Endodermal cell (in vitro differentiated cells): ENCODE measurements around the gene NAPEPLD. TPM values are rescaled to one million over a fixed set of nuclear protein-coding genes. Genes with fewer than 3 reads are reported as not detected.
A peak's percentile ranks its signal among the peaks of the same experiment; 100 is the strongest.
"Not testable (repeated sequence)": the region's sequence is repeated elsewhere in the genome, so short reads cannot be mapped to it uniquely, and the experiment has no call there.

Experiments used
- DNase-seq: peaks from one replicate; pipeline ENCODE4 v3.0.0-alpha.2; 2017
- H3K27ac ChIP-seq: 2 replicates; pipeline ENCODE4 v1.5.1; 2013; ENCODE audit warnings: mild to moderate bottlenecking, low read depth, low read length, moderate library complexity
- H3K27me3 ChIP-seq: 2 replicates; pipeline ENCODE4 v1.6.1; 2013; ENCODE audit warnings: mild to moderate bottlenecking, low read length, moderate library complexity; ENCODE audit not compliant: insufficient read depth, control insufficient read depth, poor library complexity, severe bottlenecking
- H3K36me3 ChIP-seq: 2 replicates; pipeline ENCODE4 v1.7.0; 2013; ENCODE audit warnings: mild to moderate bottlenecking, low read length, moderate library complexity; ENCODE audit not compliant: control insufficient read depth, insufficient read depth
- H3K4me1 ChIP-seq: one replicate; pipeline ENCODE4 v1.7.0; 2013; ENCODE audit warnings: low read length; ENCODE audit not compliant: control insufficient read depth, insufficient read depth
- H3K4me3 ChIP-seq: 2 replicates; pipeline ENCODE4 v1.5.1; 2013; ENCODE audit warnings: mild to moderate bottlenecking, low read length, moderate library complexity
- H3K9ac ChIP-seq: 2 replicates; pipeline ENCODE4 v1.6.1; 2013; ENCODE audit warnings: mild to moderate bottlenecking, low read length, moderate library complexity; ENCODE audit not compliant: poor library complexity, severe bottlenecking; ENCODE audit errors: extremely low read depth
- H3K9me3 ChIP-seq: 2 replicates; pipeline ENCODE4 v1.6.1; 2013; ENCODE audit warnings: mild to moderate bottlenecking, low read length, moderate library complexity; ENCODE audit not compliant: control insufficient read depth
- H3K27ac Mint-ChIP-seq: 2 replicates; pipeline ENCODE4 v1.8.0; 2020; ENCODE audit warnings: mixed read lengths
- H3K27me3 Mint-ChIP-seq: 2 replicates; pipeline ENCODE4 v1.8.0; 2021; ENCODE audit warnings: mild to moderate bottlenecking, mixed read lengths; ENCODE audit not compliant: insufficient read depth
- H3K36me3 Mint-ChIP-seq: 2 replicates; pipeline ENCODE4 v1.8.0; 2020; ENCODE audit warnings: low read depth, mixed read lengths
- H3K4me1 Mint-ChIP-seq: 2 replicates; pipeline ENCODE4 v1.8.0; 2020; ENCODE audit warnings: mixed read lengths
- H3K4me3 Mint-ChIP-seq: 2 replicates; pipeline ENCODE4 v1.8.0; 2020; ENCODE audit warnings: mild to moderate bottlenecking, moderate library complexity, mixed read lengths
- H3K9me3 Mint-ChIP-seq: 2 replicates; pipeline ENCODE4 v1.8.0; 2020; ENCODE audit warnings: mild to moderate bottlenecking, mixed read lengths
- CTCF ChIP-seq: fragments of 200-600 bp; sonication (generic); conservative IDR thresholded peaks from 2 replicates; pipeline ENCODE4 v1.5.0; 2021; ENCODE audit warnings: antibody characterized with exemption, mild to moderate bottlenecking
- WGBS, 2 experiments: methylation state at CpG; one replicate each; pipeline versions ENCODE4 v1.1.5 to v1.1.7; 2013; ENCODE audit warnings: missing lambda C conversion rate in 2 of 2, mixed read lengths in 1 of 2; ENCODE audit not compliant: insufficient coverage in 1 of 2, insufficient read length in 1 of 2; 5-methylcytosine and 5-hydroxymethylcytosine counted together
- total RNA-seq, 2 donors: library from RNA; stranded (reverse); fragmentation: NEBNext Ultra II Directional in 1 of 2; extraction: Animal tissue kit (Norgen Biotek cat#: 25700) in 1 of 2; gene quantifications; 2 replicates in 1 of 2; 3 replicates in 1 of 2; pipeline ENCODE4 v1.2.1, GENCODE V29; 2021

Gene NAPEPLD
- total RNA-seq, 2 donors from 2014 or later: 13.2 to 14.1 TPM

GRCh38 chr7:103082497-103082896 lies 66.4 kb downstream of the NAPEPLD start:
- Histone ChIP-seq H3K4me1 (no peaks in the 10 kb centered on the region), H3K9me3 (no peaks in the 10 kb centered on the region), H3K27ac (no peak overlapping the region), H3K4me3 (no peak overlapping the region), H3K36me3 (peaks cover 48% of the 10 kb centered on the region), H3K9ac (no peak overlapping the region), H3K27me3 (no peaks in the 10 kb centered on the region)
- H3K27me3 Mint-ChIP-seq: no peaks in the 10 kb centered on the region
- TF ChIP-seq CTCF: no peak
- no peak overlapping the region for H3K27ac Mint-ChIP-seq
- H3K4me1 Mint-ChIP-seq: peaks cover 17% of the 10 kb centered on the region
- no peaks in the 10 kb centered on the region for H3K9me3 Mint-ChIP-seq
- H3K4me3 Mint-ChIP-seq: no peak overlapping the region
- WGBS, 2 experiments: 90% methylated on average over 1 of the region's 1 CpG; no CpG with 5 or more reads in 1 of the 2 experiments
- DNase-seq: peak; percentile 53
- H3K36me3 Mint-ChIP-seq: peaks cover 37% of the 10 kb centered on the region

GRCh38 chr7:103080923-103081322 lies 68.0 kb downstream of the NAPEPLD start:
- no peaks in the 10 kb centered on the region for H3K9me3 ChIP-seq
- H3K27ac ChIP-seq: no peak overlapping the region
- 100% methylated on average over 1 of the region's 2 CpGs; no CpG with 5 or more reads in 1 of the 2 experiments for WGBS, 2 experiments
- TF ChIP-seq CTCF: no peak
- H3K9ac ChIP-seq: no peak overlapping the region
- Mint-ChIP-seq H3K4me3 (no peak overlapping the region), H3K36me3 (peaks cover 33% of the 10 kb centered on the region), H3K27me3 (no peaks in the 10 kb centered on the region), H3K4me1 (peaks cover 17% of the 10 kb centered on the region), H3K27ac (no peak overlapping the region), H3K9me3 (no peaks in the 10 kb centered on the region)
- H3K4me3 ChIP-seq: no peak overlapping the region
- peaks cover 34% of the 10 kb centered on the region for H3K36me3 ChIP-seq
- no peaks in the 10 kb centered on the region for H3K27me3 ChIP-seq
- H3K4me1 ChIP-seq: no peaks in the 10 kb centered on the region
- no peak for DNase-seq

- Mint-ChIP-seq H3K27ac (no peak overlapping the region), H3K4me3 (no peak overlapping the region), H3K4me1 (peaks cover 17% of the 10 kb centered on the region), H3K36me3 (peaks cover 29% of the 10 kb centered on the region), H3K27me3 (no peaks in the 10 kb centered on the region), H3K9me3 (no peaks in the 10 kb centered on the region)
- H3K27ac ChIP-seq: no peak overlapping the region
- no peaks in the 10 kb centered on the region for H3K27me3 ChIP-seq
- H3K9ac ChIP-seq: no peak overlapping the region
- no peak overlapping the region for H3K4me3 ChIP-seq
- peaks cover 26% of the 10 kb centered on the region for H3K36me3 ChIP-seq
- no peak for DNase-seq
- no peaks in the 10 kb centered on the region for H3K9me3 ChIP-seq
- no peaks in the 10 kb centered on the region for H3K4me1 ChIP-seq
- WGBS, 2 experiments: 92 to 94% methylated on average over 2 to 3 of the region's 3 CpGs
- no peak for TF ChIP-seq CTCF
These were observed 69.1 kb downstream of the NAPEPLD start for GRCh38 chr7:103079836-103080235.

GRCh38 chr7:103078226-103078625 lies 70.7 kb downstream of the NAPEPLD start:
- not testable (repeated sequence) for DNase-seq, H3K27me3 ChIP-seq, H3K27ac ChIP-seq, H3K4me3 Mint-ChIP-seq, H3K9me3 Mint-ChIP-seq, H3K27ac Mint-ChIP-seq, H3K9me3 ChIP-seq, H3K4me1 ChIP-seq, H3K27me3 Mint-ChIP-seq, H3K9ac ChIP-seq, H3K36me3 ChIP-seq, H3K4me3 ChIP-seq
- peaks cover 15% of the 10 kb centered on the region for H3K36me3 Mint-ChIP-seq
- 84 to 88% methylated on average over 5 to 6 of the region's 6 CpGs for WGBS, 2 experiments
- H3K4me1 Mint-ChIP-seq: peaks cover 24% of the 10 kb centered on the region
